Measurements from ENCODE around the gene FARP2. TPM values are rescaled to one million over a fixed set of nuclear protein-coding genes. Genes with fewer than 3 reads are reported as not detected.

Gene FARP2
- total and polyA plus RNA-seq, 2 experiments from 2014 or later: 16.0 to 22.6 TPM

- H3K36me3 Mint-ChIP-seq (ENCODE audit: low read depth): no peaks in the 10 kb centered on the region
- no peaks in the 10 kb centered on the region for H3K9me2 ChIP-seq (ENCODE audit: insufficient read depth)
- H3K27ac ChIP-seq (ENCODE audit: low read depth): no peak overlapping the region
- TF ChIP-seq, protein P1, sequence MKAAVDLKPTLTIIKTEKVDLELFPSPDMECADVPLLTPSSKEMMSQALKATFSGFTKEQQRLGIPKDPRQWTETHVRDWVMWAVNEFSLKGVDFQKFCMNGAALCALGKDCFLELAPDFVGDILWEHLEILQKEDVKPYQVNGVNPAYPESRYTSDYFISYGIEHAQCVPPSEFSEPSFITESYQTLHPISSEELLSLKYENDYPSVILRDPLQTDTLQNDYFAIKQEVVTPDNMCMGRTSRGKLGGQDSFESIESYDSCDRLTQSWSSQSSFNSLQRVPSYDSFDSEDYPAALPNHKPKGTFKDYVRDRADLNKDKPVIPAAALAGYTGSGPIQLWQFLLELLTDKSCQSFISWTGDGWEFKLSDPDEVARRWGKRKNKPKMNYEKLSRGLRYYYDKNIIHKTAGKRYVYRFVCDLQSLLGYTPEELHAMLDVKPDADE (IDR thresholded peaks at IDR 0.05): no peak
- no peak for TF ChIP-seq EZH2phosphoT487 (IDR thresholded peaks at IDR 0.05; ENCODE audit: unreplicated experiment)
- no peak for TF ChIP-seq EZH2 (IDR thresholded peaks at IDR 0.05; ENCODE audit: low read depth, unreplicated experiment)
- no peak for TF ChIP-seq STAT1 (IDR thresholded peaks at IDR 0.05; ENCODE audit: unreplicated experiment)
- TF ChIP-seq CREB1 (CRISPR knock-in tag; IDR thresholded peaks at IDR 0.05; ENCODE audit: low read depth): no peak
- TF ChIP-seq ZNF114 (CRISPR knock-in tag; IDR thresholded peaks at IDR 0.05): no peak
- TF ChIP-seq JUNB (IDR thresholded peaks at IDR 0.05; ENCODE audit: unreplicated experiment): no peak
- no peak for TF ChIP-seq CTCF (conservative IDR thresholded peaks at IDR 0.05; ENCODE audit: low read depth in 2 of 2)
- no peak for TF ChIP-seq POLR2AphosphoS5 (IDR thresholded peaks at IDR 0.05; ENCODE audit: low read depth)
- no peak for TF ChIP-seq ZNF331 (CRISPR knock-in tag; IDR thresholded peaks at IDR 0.05; ENCODE audit: low read depth)
- TF ChIP-seq NANOG (IDR thresholded peaks at IDR 0.05; ENCODE audit: borderline replicate concordance): no peak
- TF ChIP-seq REST (IDR thresholded peaks at IDR 0.05; ENCODE audit: unreplicated experiment): no peak
- TF ChIP-seq, protein P2, sequence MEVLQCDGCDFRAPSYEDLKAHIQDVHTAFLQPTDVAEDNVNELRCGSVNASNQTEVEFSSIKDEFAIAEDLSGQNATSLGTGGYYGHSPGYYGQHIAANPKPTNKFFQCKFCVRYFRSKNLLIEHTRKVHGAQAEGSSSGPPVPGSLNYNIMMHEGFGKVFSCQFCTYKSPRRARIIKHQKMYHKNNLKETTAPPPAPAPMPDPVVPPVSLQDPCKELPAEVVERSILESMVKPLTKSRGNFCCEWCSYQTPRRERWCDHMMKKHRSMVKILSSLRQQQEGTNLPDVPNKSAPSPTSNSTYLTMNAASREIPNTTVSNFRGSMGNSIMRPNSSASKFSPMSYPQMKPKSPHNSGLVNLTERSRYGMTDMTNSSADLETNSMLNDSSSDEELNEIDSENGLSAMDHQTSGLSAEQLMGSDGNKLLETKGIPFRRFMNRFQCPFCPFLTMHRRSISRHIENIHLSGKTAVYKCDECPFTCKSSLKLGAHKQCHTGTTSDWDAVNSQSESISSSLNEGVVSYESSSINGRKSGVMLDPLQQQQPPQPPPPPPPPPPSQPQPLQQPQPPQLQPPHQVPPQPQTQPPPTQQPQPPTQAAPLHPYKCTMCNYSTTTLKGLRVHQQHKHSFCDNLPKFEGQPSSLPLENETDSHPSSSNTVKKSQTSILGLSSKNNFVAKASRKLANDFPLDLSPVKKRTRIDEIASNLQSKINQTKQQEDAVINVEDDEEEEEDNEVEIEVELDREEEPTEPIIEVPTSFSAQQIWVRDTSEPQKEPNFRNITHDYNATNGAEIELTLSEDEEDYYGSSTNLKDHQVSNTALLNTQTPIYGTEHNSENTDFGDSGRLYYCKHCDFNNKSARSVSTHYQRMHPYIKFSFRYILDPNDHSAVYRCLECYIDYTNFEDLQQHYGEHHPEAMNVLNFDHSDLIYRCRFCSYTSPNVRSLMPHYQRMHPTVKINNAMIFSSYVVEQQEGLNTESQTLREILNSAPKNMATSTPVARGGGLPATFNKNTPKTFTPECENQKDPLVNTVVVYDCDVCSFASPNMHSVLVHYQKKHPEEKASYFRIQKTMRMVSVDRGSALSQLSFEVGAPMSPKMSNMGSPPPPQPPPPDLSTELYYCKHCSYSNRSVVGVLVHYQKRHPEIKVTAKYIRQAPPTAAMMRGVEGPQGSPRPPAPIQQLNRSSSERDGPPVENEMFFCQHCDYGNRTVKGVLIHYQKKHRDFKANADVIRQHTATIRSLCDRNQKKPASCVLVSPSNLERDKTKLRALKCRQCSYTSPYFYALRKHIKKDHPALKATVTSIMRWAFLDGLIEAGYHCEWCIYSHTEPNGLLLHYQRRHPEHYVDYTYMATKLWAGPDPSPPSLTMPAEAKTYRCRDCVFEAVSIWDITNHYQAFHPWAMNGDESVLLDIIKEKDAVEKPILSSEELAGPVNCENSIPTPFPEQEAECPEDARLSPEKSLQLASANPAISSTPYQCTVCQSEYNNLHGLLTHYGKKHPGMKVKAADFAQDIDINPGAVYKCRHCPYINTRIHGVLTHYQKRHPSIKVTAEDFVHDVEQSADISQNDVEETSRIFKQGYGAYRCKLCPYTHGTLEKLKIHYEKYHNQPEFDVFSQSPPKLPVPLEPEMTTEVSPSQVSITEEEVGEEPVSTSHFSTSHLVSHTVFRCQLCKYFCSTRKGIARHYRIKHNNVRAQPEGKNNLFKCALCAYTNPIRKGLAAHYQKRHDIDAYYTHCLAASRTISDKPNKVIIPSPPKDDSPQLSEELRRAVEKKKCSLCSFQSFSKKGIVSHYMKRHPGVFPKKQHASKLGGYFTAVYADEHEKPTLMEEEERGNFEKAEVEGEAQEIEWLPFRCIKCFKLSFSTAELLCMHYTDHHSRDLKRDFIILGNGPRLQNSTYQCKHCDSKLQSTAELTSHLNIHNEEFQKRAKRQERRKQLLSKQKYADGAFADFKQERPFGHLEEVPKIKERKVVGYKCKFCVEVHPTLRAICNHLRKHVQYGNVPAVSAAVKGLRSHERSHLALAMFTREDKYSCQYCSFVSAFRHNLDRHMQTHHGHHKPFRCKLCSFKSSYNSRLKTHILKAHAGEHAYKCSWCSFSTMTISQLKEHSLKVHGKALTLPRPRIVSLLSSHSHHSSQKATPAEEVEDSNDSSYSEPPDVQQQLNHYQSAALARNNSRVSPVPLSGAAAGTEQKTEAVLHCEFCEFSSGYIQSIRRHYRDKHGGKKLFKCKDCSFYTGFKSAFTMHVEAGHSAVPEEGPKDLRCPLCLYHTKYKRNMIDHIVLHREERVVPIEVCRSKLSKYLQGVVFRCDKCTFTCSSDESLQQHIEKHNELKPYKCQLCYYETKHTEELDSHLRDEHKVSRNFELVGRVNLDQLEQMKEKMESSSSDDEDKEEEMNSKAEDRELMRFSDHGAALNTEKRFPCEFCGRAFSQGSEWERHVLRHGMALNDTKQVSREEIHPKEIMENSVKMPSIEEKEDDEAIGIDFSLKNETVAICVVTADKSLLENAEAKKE (CRISPR knock-in tag; IDR thresholded peaks at IDR 0.05): no peak
- no peak overlapping the region for H2AFZ ChIP-seq
- H3F3A ChIP-seq (replicated peaks; ENCODE audit: low read depth): no peaks in the 10 kb centered on the region
- H3K4me3 ChIP-seq: no peak overlapping the region
- ATAC-seq (no peak), DNase-seq (ENCODE audit: low spot score) (no peak)
- H3K4me3 Mint-ChIP-seq: no peak overlapping the region
- no peaks in the 10 kb centered on the region for H3K27me3 ChIP-seq (ENCODE audit: insufficient read depth)
- no peaks in the 10 kb centered on the region for H3K79me2 ChIP-seq (replicated peaks; ENCODE audit: insufficient read depth)
- H4K20me1 ChIP-seq (replicated peaks; ENCODE audit: insufficient read depth): no peaks in the 10 kb centered on the region
- peaks cover 19% of the 10 kb centered on the region for H3K27me3 Mint-ChIP-seq (ENCODE audit: insufficient read depth, low read depth, poor library complexity)
- no peak overlapping the region for H3K4me2 ChIP-seq
- H3K36me3 ChIP-seq (ENCODE audit: insufficient read depth): no peaks in the 10 kb centered on the region
- peaks cover 3% of the 10 kb centered on the region for H3K4me1 Mint-ChIP-seq
- H3K4me1 ChIP-seq (ENCODE audit: insufficient read depth): no peaks in the 10 kb centered on the region
- H3K9me3 Mint-ChIP-seq: peaks cover 21% of the 10 kb centered on the region
- H3K27ac Mint-ChIP-seq: no peak overlapping the region
These were observed 113.7 kb downstream of the FARP2 start for GRCh38 chr2:241469746-241470145.

Measured in GM23338 (cell line).